Body of pancreas (tissue), 4 donors: ENCODE measurements around the gene AVPR2.

ENCODE experiments used
- POLR2A ChIP-seq, 3 donors: fragments of 450-650 bp; IDR thresholded peaks; one replicate each; pipeline ENCODE4 v1.6.1; 2016; ENCODE audit warnings: antibody characterized with exemption in 3 of 3, mild to moderate bottlenecking in 2 of 3
- TF ChIP-seq, protein P1 (sequence below), 7 experiments: fragments of 450-650 bp in 4 of 7; fragments of 200-600 bp in 3 of 7; sonication (generic) in 3 of 7; IDR thresholded peaks; one replicate each; pipeline ENCODE4 v1.5.1; 2016 to 2019; ENCODE audit warnings: antibody characterized with exemption in 7 of 7

DNA sequence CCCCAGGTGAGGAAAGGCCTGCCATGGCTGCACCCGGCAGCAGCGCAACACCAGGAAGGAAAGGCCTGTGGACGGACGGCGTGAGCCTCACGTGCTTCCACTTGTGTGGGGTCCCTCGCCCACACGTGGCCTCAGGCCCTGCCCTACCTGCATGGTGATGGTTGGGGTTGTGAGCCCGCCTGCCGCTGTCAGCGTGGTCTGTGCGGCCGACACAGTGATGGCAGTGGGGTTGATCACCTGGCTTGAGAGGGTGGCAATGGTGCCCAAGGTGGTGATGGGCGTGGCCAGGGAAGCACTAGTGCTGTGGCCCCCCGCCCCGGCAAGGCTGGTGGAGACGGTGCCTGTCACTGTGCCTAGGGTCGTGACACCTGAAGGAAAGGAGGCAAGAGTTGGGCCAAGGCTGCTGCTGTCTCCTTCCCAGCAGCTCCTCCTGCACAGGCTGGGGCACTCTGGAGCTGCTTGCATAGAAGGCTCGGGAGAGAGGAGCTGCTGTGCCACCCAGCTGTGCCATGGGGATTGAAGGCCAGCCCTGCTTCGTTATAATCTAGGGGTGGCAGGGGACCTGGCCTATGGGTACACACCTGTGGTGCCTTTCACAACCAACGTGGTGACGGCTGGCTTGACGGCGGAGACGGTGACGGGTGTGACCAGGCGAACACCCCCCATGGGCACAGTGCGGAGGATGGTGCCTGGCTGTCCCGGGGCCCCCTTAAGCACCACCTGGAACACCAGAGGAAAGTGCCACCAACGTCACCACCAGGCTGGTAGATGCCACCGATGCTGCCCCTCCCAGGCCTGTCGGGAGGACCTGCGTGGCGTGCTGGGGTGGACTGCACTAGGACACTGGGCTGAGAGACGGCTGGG lies 51.8 kb downstream of the AVPR2 start:
- TF ChIP-seq, protein P1, sequence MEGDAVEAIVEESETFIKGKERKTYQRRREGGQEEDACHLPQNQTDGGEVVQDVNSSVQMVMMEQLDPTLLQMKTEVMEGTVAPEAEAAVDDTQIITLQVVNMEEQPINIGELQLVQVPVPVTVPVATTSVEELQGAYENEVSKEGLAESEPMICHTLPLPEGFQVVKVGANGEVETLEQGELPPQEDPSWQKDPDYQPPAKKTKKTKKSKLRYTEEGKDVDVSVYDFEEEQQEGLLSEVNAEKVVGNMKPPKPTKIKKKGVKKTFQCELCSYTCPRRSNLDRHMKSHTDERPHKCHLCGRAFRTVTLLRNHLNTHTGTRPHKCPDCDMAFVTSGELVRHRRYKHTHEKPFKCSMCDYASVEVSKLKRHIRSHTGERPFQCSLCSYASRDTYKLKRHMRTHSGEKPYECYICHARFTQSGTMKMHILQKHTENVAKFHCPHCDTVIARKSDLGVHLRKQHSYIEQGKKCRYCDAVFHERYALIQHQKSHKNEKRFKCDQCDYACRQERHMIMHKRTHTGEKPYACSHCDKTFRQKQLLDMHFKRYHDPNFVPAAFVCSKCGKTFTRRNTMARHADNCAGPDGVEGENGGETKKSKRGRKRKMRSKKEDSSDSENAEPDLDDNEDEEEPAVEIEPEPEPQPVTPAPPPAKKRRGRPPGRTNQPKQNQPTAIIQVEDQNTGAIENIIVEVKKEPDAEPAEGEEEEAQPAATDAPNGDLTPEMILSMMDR (IDR thresholded peaks at IDR 0.05), result no peak
- no peak for TF ChIP-seq POLR2A (IDR thresholded peaks at IDR 0.05)
